A172 (cell line): ENCODE results near the gene MYT1. TPM values are rescaled to one million over a fixed set of nuclear protein-coding genes. Genes with fewer than 3 reads are reported as not detected.

ENCODE experiments used
- DNase-seq: peaks from one replicate; pipeline ENCODE4 v3.0.0-alpha.2; 2015; ENCODE audit warnings: low spot score
- total RNA-seq: library from RNA; depleted of rRNA; stranded (reverse); fragments of >200 nt; shearing (Covaris generic); gene quantifications from 2 replicates; pipeline ENCODE4 v1.2.3, GENCODE V29; 2014

The MYT1 gene
- total RNA-seq, 1 experiment from 2014 or later: 2.4 TPM

GRCh38 chr20:64244281-64244805 is 80.1 kb downstream of the MYT1 start:
- no peak for DNase-seq

GRCh38 chr20:64244870-64245603 is 80.8 kb downstream of the MYT1 start:
- no peak for DNase-seq

- no peak for DNase-seq
Measured at GRCh38 chr20:64245746-64246595, 81.7 kb downstream of the MYT1 start.

GRCh38 chr20:64246616-64247306 is 82.5 kb downstream of the MYT1 start:
- no peak for DNase-seq

GRCh38 chr20:64247307-64247618 is 83.0 kb downstream of the MYT1 start:
- no peak for DNase-seq

- DNase-seq: no peak
Measured at GRCh38 chr20:64247970-64248841, 84.0 kb downstream of the MYT1 start.

GRCh38 chr20:64250027-64250426 is 85.8 kb downstream of the MYT1 start:
- DNase-seq: no peak

GRCh38 chr20:64253000-64253383 is 88.7 kb downstream of the MYT1 start:
- DNase-seq: no peak

- no peak for DNase-seq
Measured at GRCh38 chr20:64253443-64253842, 89.2 kb downstream of the MYT1 start.

- no peak for DNase-seq
Measured at GRCh38 chr20:64254156-64254555, 89.9 kb downstream of the MYT1 start.

- no peak for DNase-seq
Measured at GRCh38 chr20:64254571-64255360, 90.5 kb downstream of the MYT1 start.

GRCh38 chr20:64255361-64256281 is 91.4 kb downstream of the MYT1 start, which contains the start of gene PCMTD2:
PCMTD2 (plus strand) TSS chr20:64255748; CDS start chr20:64259966, 4,218 bp downstream.
- peak; percentile 69 for DNase-seq

GRCh38 chr20:64256282-64256935 is 92.2 kb downstream of the MYT1 start:
- no peak for DNase-seq

GRCh38 chr20:64257107-64257757 is 93.0 kb downstream of the MYT1 start:
- no peak for DNase-seq

GRCh38 chr20:64258071-64258823 is 94.0 kb downstream of the MYT1 start:
- no peak for DNase-seq

GRCh38 chr20:64260239-64260638 is 96.0 kb downstream of the MYT1 start:
- no peak for DNase-seq

GRCh38 chr20:64261138-64261537 is 96.9 kb downstream of the MYT1 start:
- DNase-seq: no peak

- DNase-seq: no peak
Measured at GRCh38 chr20:64264091-64264490, 99.8 kb downstream of the MYT1 start.
